Body of pancreas (tissue), 4 donors: ENCODE results near the gene GEMIN2. TPM values are rescaled to one million over a fixed set of nuclear protein-coding genes. Genes with fewer than 3 reads are reported as not detected.
"Not testable (repeated sequence)": the region's sequence is repeated elsewhere in the genome, so short reads cannot be mapped to it uniquely, and the experiment has no call there.

ENCODE experiments used
- ATAC-seq: fragments of 150-250 bp; one replicate; pipeline ENCODE4 v1.9.1; 2016
- DNase-seq, 4 donors: peaks; one replicate each; pipeline ENCODE4 v3.0.0-alpha.2; 2019
- H3K27ac ChIP-seq, 4 donors: fragments of 200-600 bp; sonication (generic); 1 replicate in 3 of 4; 2 replicates in 1 of 4; pipeline versions ENCODE4 v1.5.1 to v1.6.1; 2016 to 2019; ENCODE audit warnings: mild to moderate bottlenecking in 1 of 4, mixed read lengths in 1 of 4, moderate library complexity in 1 of 4
- H3K27me3 ChIP-seq, 2 donors: fragments of 200-600 bp; sonication (generic); one replicate each; pipeline ENCODE4 v1.6.0; 2016; ENCODE audit warnings: mild to moderate bottlenecking in 1 of 2
- H3K36me3 ChIP-seq, 2 donors: fragments of 200-600 bp; sonication (generic); replicated peaks in 1 of 2; 2 replicates each; pipeline ENCODE4 v1.5.1; 2016; ENCODE audit warnings: low read depth in 2 of 2; ENCODE audit not compliant: insufficient read depth in 1 of 2
- H3K4me1 ChIP-seq: fragments of 200-600 bp; sonication (generic); one replicate; pipeline ENCODE4 v1.6.0; 2016
- H3K4me3 ChIP-seq, 2 donors: fragments of 200-600 bp; sonication (generic); 1 replicate in 1 of 2; 2 replicates in 1 of 2; pipeline ENCODE4 v1.5.1; 2016 to 2019
- H3K9me3 ChIP-seq, 3 donors: fragments of 200-600 bp; sonication (generic); 1 replicate in 2 of 3; 2 replicates in 1 of 3; pipeline ENCODE4 v1.5.1; 2016
- CTCF ChIP-seq, 7 experiments: fragments of 450-650 bp in 4 of 7; fragments of 200-600 bp in 3 of 7; sonication (generic) in 3 of 7; IDR thresholded peaks; one replicate each; pipeline ENCODE4 v1.5.1; 2016 to 2019; ENCODE audit warnings: antibody characterized with exemption in 7 of 7
- POLR2A ChIP-seq, 3 donors: fragments of 450-650 bp; IDR thresholded peaks; one replicate each; pipeline ENCODE4 v1.6.1; 2016; ENCODE audit warnings: antibody characterized with exemption in 3 of 3, mild to moderate bottlenecking in 2 of 3
- WGBS, 2 donors: methylation state at CpG; one replicate each; pipeline ENCODE4 v1.1.5; 2017; 5-methylcytosine and 5-hydroxymethylcytosine counted together
- intact Hi-C: fragments of 100-400 bp; cut with DNase I; formaldehyde crosslinking; loops from one replicate; pipeline ENCODE4 v1.15.1; 2023
- total RNA-seq, 2 donors: library from RNA; depleted of rRNA; stranded (reverse); fragments of >200 nt; gene quantifications; one replicate each; pipeline ENCODE4 v1.1.0, GENCODE V29; 2016

The GEMIN2 gene
- total RNA-seq, 2 donors from 2014 or later: 2.3 to 11.4 TPM

GRCh38 chr14:39102265-39102968, 11.7 kb upstream of the GEMIN2 start:
- DNase-seq (peak; percentile 35 to 55 (median 36)), ATAC-seq (peak; percentile 74)
- intact Hi-C loops: no loop called here
- Histone ChIP-seq H3K27ac (peak overlapping the region; percentile 83 to 98 (median 97)), H3K4me3 (peak overlapping the region; percentile 82 to 89), H3K36me3 (no peaks in the 10 kb centered on the region), H3K9me3 (no peaks in the 10 kb centered on the region), H3K27me3 (no peaks in the 10 kb centered on the region), H3K4me1 (peaks cover 38% of the 10 kb centered on the region)
- 1 to 3% methylated on average over 15 to 23 of the region's 23 CpGs for WGBS, 2 donors
- TF ChIP-seq CTCF (IDR thresholded peaks at IDR 0.05): no peak
- TF ChIP-seq POLR2A (IDR thresholded peaks at IDR 0.05): no peak

- Histone ChIP-seq H3K9me3 (no peaks in the 10 kb centered on the region), H3K4me1 (peaks cover 33% of the 10 kb centered on the region), H3K27me3 (no peaks in the 10 kb centered on the region), H3K4me3 (peak within 1 kb of the TSS; percentile 82 to 89), H3K27ac (peak within 1 kb of the TSS; percentile 83 to 98 (median 97)), H3K36me3 (no peaks in the 10 kb centered on the region)
- DNase-seq: peak; percentile 87 to 93 (median 92)
- peak; percentile 93 for ATAC-seq
- intact Hi-C loops: no loop called here
- 0% methylated on average over 5 to 52 of the region's 58 CpGs for WGBS, 2 donors
- TF ChIP-seq CTCF (IDR thresholded peaks at IDR 0.05) (no peak), POLR2A (IDR thresholded peaks at IDR 0.05) (peak; percentile 71 to 92 (median 90))
These were observed 10.9 kb upstream of the GEMIN2 start, which contains the start of gene SEC23A for GRCh38 chr14:39102969-39103957. Gene SEC23A (minus strand): TSS chr14:39103235. CDS start chr14:39096118, 7,117 bp downstream.

GRCh38 chr14:39104078-39104801, 9.9 kb upstream of the GEMIN2 start:
- DNase-seq: peak in 2 of 4 donors; percentile 5 to 21
- H3K4me3 ChIP-seq, ATAC-seq, H3K9me3 ChIP-seq, H3K27me3 ChIP-seq, intact Hi-C loops, H3K36me3 ChIP-seq: not testable (repeated sequence)
- Histone ChIP-seq H3K27ac (peak overlapping the region; percentile 83 to 98 (median 97)), H3K4me1 (peaks cover 36% of the 10 kb centered on the region)
- 54 to 57% methylated on average over 17 of the region's 17 CpGs for WGBS, 2 donors

- no peaks in the 10 kb centered on the region for H3K27me3 ChIP-seq
- intact Hi-C loops: no loop called here
- H3K9me3 ChIP-seq: no peaks in the 10 kb centered on the region
- H3K27ac ChIP-seq: no peak overlapping the region
- 58 to 60% methylated on average over 2 of the region's 2 CpGs for WGBS, 2 donors
- peaks cover 15% of the 10 kb centered on the region for H3K4me1 ChIP-seq
- no peak for ATAC-seq
- H3K4me3 ChIP-seq: no peak overlapping the region
- no peak for DNase-seq
- H3K36me3 ChIP-seq: no peaks in the 10 kb centered on the region
- peak in 6 of 7 experiments; percentile 18 to 51 (median 46) for TF ChIP-seq CTCF (IDR thresholded peaks at IDR 0.05)
- no peak for TF ChIP-seq POLR2A (IDR thresholded peaks at IDR 0.05)
These were observed 6.5 kb upstream of the GEMIN2 start for GRCh38 chr14:39107591-39107996.
